H1 (cell line): ENCODE measurements around the gene FGF23. TPM values are rescaled to one million over a fixed set of nuclear protein-coding genes. Genes with fewer than 3 reads are reported as not detected.

Source experiments
- ASH2L ChIP-seq: fragments of 200-600, 300-600 bp; sonication (generic); IDR thresholded peaks from one replicate; pipeline ENCODE4 v1.7.1; 2017; ENCODE audit warnings: low read length
- ATF3 ChIP-seq: IDR thresholded peaks from 2 replicates; pipeline ENCODE4 v1.6.1; 2011; ENCODE audit warnings: low read depth, mild to moderate bottlenecking, low read length; ENCODE audit not compliant: insufficient read depth
- BCL11A ChIP-seq, 2 experiments: IDR thresholded peaks; one replicate each; pipeline ENCODE4 v1.6.1; 2011; ENCODE audit warnings: low read depth in 2 of 2, low read length in 2 of 2, mild to moderate bottlenecking in 2 of 2
- CHD2 ChIP-seq: IDR thresholded peaks from 2 replicates; pipeline ENCODE4 v1.6.1; 2012; ENCODE audit warnings: low read length, improper control_type of control experiment
- CHD7 ChIP-seq: fragments of 300-600 bp; sonication (generic); IDR thresholded peaks from 2 replicates; pipeline ENCODE4 v1.7.1; 2012; ENCODE audit warnings: low read length, moderate library complexity, mild to moderate bottlenecking, inconsistent platforms; ENCODE audit not compliant: insufficient replicate concordance
- SAP30 ChIP-seq: fragments of 300-600 bp; sonication (generic); IDR thresholded peaks from 2 replicates; pipeline ENCODE4 v1.7.1; 2012; ENCODE audit warnings: low read length, moderate library complexity, mild to moderate bottlenecking, inconsistent platforms; ENCODE audit not compliant: insufficient read depth, insufficient replicate concordance
- SRF ChIP-seq: IDR thresholded peaks from 2 replicates; pipeline ENCODE4 v1.6.1; 2011; ENCODE audit warnings: mild to moderate bottlenecking, low read depth, low read length, moderate library complexity
- TEAD4 ChIP-seq: IDR thresholded peaks from 2 replicates; pipeline ENCODE4 v1.6.1; 2012; ENCODE audit warnings: low read depth, low read length, inconsistent platforms, mixed read lengths
- polyA plus RNA-seq, 7 experiments: library from polyadenylated mRNA; depleted of rRNA in 3 of 7; stranded (reverse) in 5 of 7; unstranded in 2 of 7; fragments of >200 nt in 5 of 7; fragments of 200-250 nt in 2 of 7; gene quantifications; 1 replicate in 5 of 7; 2 replicates in 1 of 7; 4 replicates in 1 of 7; pipeline versions ENCODE4 v1.2.1 to v1.2.3, GENCODE V29; 2011 to 2013; ENCODE audit warnings: missing spikeins in 2 of 7, mixed read lengths in 2 of 7
- total RNA-seq: library from RNA; stranded (reverse); fragmentation: NEBNext Ultra II Directional; extraction: Animal tissue kit (Norgen Biotek cat#: 25700); gene quantifications from 2 replicates; pipeline ENCODE4 v1.2.1, GENCODE V29; 2021

FGF23 gene
- total and polyA plus RNA-seq, 2 of the 8 experiments (the other 6 are each of a cell fraction or from before 2014, with no cell fraction given): 0.35 to 0.67 TPM

DNA sequence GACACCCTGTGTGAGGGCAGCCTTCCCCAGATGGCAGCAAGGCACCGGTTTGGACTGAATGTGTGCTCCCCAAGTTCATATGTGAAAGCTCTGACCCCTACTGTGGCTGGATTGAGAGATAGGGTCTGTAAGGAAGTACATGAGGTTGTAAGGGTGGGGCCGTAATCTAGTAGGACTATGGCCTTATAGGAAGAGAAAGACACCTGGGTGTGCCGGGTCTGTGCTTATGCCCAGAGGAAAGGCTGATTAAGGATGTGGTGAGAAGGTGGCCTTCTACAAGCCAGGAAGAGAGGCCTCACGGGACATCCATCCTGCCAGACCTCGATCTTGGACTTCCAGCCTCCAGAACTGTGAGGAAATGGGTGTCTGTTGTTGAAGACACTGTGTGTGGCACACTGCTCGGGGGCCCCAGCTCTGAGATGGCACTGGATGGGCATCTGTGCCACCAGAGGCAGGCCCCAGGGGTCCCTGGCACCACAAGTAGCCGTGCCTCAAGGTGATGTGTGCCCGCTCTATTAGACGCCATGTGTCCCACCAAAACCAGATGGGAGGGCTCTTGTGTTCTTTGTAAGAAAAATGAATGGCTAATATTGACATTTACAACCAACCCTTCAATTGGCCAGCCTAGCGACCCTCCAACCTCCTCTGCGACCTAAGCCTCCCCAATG, 44.1 kb upstream of the FGF23 start (continued):
- TF ChIP-seq CHD7 (no peak), ATF3 (no peak), ASH2L (no peak), SAP30 (no peak), SRF (no peak), TEAD4 (no peak), CHD2 (no peak), BCL11A (IDR thresholded peaks at IDR 0.05; ENCODE audit: low read depth in 2 of 2, low read length in 2 of 2) (no peak)
